ENCODE measurements around the gene RAB4A. TPM values are rescaled to one million over a fixed set of nuclear protein-coding genes. Genes with fewer than 3 reads are reported as not detected.
A peak's percentile ranks its signal among the peaks of the same experiment; 100 is the strongest.

The RAB4A gene
- total RNA-seq, 1 donor from 2014 or later = 22.1 TPM

- DNase-seq = no peak
Observed at GRCh38 chr1:229340496-229340895, 69.6 kb downstream of the RAB4A start.

GRCh38 chr1:229341774-229342655 is 71.1 kb downstream of the RAB4A start:
- DNase-seq = peak; percentile 76

- DNase-seq = peak; percentile 63
Observed at GRCh38 chr1:229342656-229343569, 72.0 kb downstream of the RAB4A start, which contains the start of gene CCSAP. TSS of gene CCSAP (minus strand) at chr1:229343047. CDS start at chr1:229342465, 582 bp downstream.

GRCh38 chr1:229344139-229344538 is 73.2 kb downstream of the RAB4A start:
- DNase-seq = no peak

GRCh38 chr1:229344937-229345684 is 74.2 kb downstream of the RAB4A start:
- DNase-seq = no peak

DNA sequence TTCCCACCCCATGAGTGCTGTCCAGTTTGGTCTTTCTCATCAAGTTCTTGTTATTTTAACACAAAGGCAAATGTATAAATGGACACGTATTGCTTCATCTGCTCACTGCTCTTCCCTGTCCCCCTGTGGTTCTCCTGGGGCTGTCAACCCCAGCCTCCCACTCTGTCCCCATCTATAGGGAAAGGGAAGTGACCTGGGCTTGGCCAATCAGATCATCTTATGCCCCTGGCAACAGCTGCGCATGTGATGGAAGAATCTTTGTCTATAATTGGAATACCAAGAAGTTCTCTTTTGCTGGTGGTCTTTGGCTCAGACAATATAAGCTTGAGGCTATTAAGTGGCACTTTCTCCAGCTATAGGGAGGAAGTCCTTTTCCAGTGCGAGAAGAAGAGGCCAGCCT is 76.6 kb downstream of the RAB4A start:
- DNase-seq = no peak

DNA sequence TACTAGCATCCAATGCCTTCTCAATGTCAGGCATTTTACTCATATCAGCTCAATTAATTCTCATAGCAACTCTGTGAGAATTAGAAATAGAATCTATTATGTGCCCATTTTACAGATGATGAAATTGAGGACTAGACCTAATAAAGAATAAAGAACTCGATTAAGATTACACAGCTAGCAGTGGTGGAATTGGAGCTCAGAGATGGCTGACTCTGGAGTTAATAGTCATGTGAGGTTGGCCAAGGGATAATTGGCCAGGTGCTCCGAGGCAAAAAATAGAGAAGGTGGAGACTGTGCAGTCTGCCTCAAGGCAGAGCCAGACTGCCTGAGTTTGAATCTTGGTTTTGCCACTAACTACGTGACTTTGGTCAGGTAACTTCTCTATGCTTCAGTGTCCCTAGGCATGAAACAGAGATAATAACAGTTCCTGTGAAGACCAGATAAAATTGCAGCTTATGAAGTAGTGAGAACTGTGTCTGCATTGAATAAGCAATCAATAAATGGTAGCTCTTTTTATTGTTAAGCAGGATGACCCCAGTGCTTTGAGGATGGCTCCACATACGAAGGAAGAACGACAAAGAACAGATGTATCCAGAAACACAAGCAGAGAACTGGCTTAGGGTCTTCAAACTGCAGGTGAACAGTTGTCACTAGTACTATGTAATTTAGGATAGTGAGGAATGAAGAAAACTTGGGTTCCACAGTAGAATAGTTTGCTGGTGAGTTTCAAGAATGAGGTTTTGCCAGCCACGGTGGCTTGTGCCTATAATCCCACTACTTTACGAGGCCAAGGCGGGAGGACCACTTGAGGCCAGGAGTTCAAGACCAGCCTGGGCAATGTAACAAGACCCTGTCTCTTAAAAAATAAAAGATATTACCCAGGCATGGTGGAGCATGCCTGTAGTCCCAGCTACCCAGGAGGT is 78.8 kb downstream of the RAB4A start:
- DNase-seq = no peak

- DNase-seq = no peak
Observed at GRCh38 chr1:229352975-229353374, 82.1 kb downstream of the RAB4A start.

DNA sequence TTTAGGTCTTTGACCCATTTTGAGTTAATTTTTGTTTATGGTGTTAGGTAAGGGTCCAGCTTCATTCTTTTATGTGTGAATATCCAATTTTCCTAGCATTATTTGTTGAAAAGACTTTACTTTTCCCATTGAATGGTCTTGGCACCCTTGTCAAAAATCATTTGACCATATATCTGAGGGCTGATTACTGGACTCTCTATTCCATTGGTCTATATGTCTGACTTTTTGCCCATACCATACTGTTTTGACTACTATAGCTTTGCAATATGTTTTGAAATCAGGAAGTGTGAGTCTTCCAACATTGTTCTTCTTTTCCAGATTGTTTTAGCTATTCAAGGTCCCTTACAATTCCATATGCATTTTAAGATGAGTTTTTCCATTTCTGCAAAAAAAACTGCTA is 83.3 kb downstream of the RAB4A start:
- DNase-seq = no peak

Other genes with a start within 250 kb of the RAB4A start
- gene CCSAP, start 71.9 kb downstream of the RAB4A start, total RNA-seq = 5.6 and 8.5 TPM in 2 replicates
- gene ACTA1, start 163.0 kb downstream of the RAB4A start, total RNA-seq = 0.17 TPM in 1 of 2 replicates, not detected in the other
- gene NUP133, start 237.2 kb downstream of the RAB4A start, total RNA-seq = 40.0 and 50.0 TPM in 2 replicates